ENCODE measurements around the gene IGF1R. TPM values are rescaled to one million over a fixed set of nuclear protein-coding genes. Genes with fewer than 3 reads are reported as not detected.

IGF1R gene
- total RNA-seq, 2 donors from 2014 or later: 32.1 to 64.1 TPM

GRCh38 chr15:98891301-98891700 lies 243.0 kb downstream of the IGF1R start:
- no peaks in the 10 kb centered on the region for H3K27me3 ChIP-seq
- H3K4me3 ChIP-seq: no peak overlapping the region
- peaks cover 0 to 17% of the 10 kb centered on the region in 2 donors for H3K4me1 ChIP-seq
- H3K27ac ChIP-seq: no peak overlapping the region
- H3K9me3 ChIP-seq: no peaks in the 10 kb centered on the region
- peaks cover 10% of the 10 kb centered on the region for H3K36me3 ChIP-seq
- DNase-seq (ENCODE audit: low spot score): no peak
- TF ChIP-seq CTCF (IDR thresholded peaks at IDR 0.05): no peak

- H3K36me3 ChIP-seq: peaks cover 19% of the 10 kb centered on the region
- H3K27me3 ChIP-seq: no peaks in the 10 kb centered on the region
- H3K4me1 ChIP-seq: peaks cover 0 to 21% of the 10 kb centered on the region in 2 donors
- H3K9me3 ChIP-seq: no peaks in the 10 kb centered on the region
- DNase-seq (ENCODE audit: low spot score): no peak
- H3K27ac ChIP-seq: no peak overlapping the region
- no peak for TF ChIP-seq CTCF (IDR thresholded peaks at IDR 0.05)
- H3K4me3 ChIP-seq: no peak overlapping the region
These were observed 245.1 kb downstream of the IGF1R start for GRCh38 chr15:98893401-98893800.

- Histone ChIP-seq H3K27ac (no peak overlapping the region), H3K4me3 (no peak overlapping the region), H3K27me3 (no peaks in the 10 kb centered on the region), H3K9me3 (no peaks in the 10 kb centered on the region), H3K4me1 (peaks cover 0 to 25% of the 10 kb centered on the region in 2 donors), H3K36me3 (peaks cover 19% of the 10 kb centered on the region)
- no peak for TF ChIP-seq CTCF (IDR thresholded peaks at IDR 0.05)
- DNase-seq (ENCODE audit: low spot score): no peak
These were observed 246.0 kb downstream of the IGF1R start for GRCh38 chr15:98894312-98894711.

GRCh38 chr15:98896002-98896721 lies 247.8 kb downstream of the IGF1R start:
- H3K9me3 ChIP-seq: no peaks in the 10 kb centered on the region
- no peaks in the 10 kb centered on the region for H3K27me3 ChIP-seq
- no peak overlapping the region for H3K4me3 ChIP-seq
- DNase-seq (ENCODE audit: low spot score): no peak
- H3K36me3 ChIP-seq: peaks cover 19% of the 10 kb centered on the region
- no peak for TF ChIP-seq CTCF (IDR thresholded peaks at IDR 0.05)
- H3K27ac ChIP-seq: peak overlapping the region; percentile 61 to 65
- peaks cover 0 to 27% of the 10 kb centered on the region in 2 donors for H3K4me1 ChIP-seq

GRCh38 chr15:98896802-98897732 lies 248.7 kb downstream of the IGF1R start:
- no peak for TF ChIP-seq CTCF (IDR thresholded peaks at IDR 0.05)
- Histone ChIP-seq H3K27me3 (no peaks in the 10 kb centered on the region), H3K36me3 (peaks cover 13% of the 10 kb centered on the region), H3K4me1 (peaks cover 0 to 27% of the 10 kb centered on the region in 2 donors), H3K27ac (peak overlapping the region; percentile 61 to 65), H3K9me3 (no peaks in the 10 kb centered on the region), H3K4me3 (no peak overlapping the region)
- DNase-seq (ENCODE audit: low spot score): peak; percentile 66

Data from right atrium auricular region (tissue), 2 donors.